ENCODE data around the gene MTHFSD. TPM values are rescaled to one million over a fixed set of nuclear protein-coding genes. Genes with fewer than 3 reads are reported as not detected.

MTHFSD gene
- polyA plus RNA-seq, 1 donor from 2014 or later = 25.0 TPM

GRCh38 chr16:86492267-86492960 lies 62.6 kb downstream of the MTHFSD start:
- Histone ChIP-seq H3K27me3 (ENCODE audit: insufficient read depth, low read depth, low read length) (peaks cover 83% of the 10 kb centered on the region), H4K20me1 (ENCODE audit: insufficient read depth) (no peaks in the 10 kb centered on the region), H3K79me2 (replicated peaks; ENCODE audit: insufficient read depth, low read length) (no peaks in the 10 kb centered on the region), H3K4me3 (ENCODE audit: low read length) (no peak overlapping the region), H3K4me2 (ENCODE audit: low read length) (no peak overlapping the region), H3K9ac (ENCODE audit: low read length) (no peak overlapping the region), H3K36me3 (ENCODE audit: insufficient read depth, low read length) (no peaks in the 10 kb centered on the region), H3K27ac (ENCODE audit: low read length) (no peak overlapping the region), H3K9me2 (ENCODE audit: insufficient read depth, low read length) (no peaks in the 10 kb centered on the region), H2AFZ (ENCODE audit: low read depth, low read length) (no peak overlapping the region), H3F3A (ENCODE audit: insufficient read depth, low read length, poor library complexity, severe bottlenecking) (no peaks in the 10 kb centered on the region), H3K9me3 (ENCODE audit: low read length) (no peaks in the 10 kb centered on the region)
- TF ChIP-seq POLR2AphosphoS5 (IDR thresholded peaks at IDR 0.05) = no peak
- TF ChIP-seq SMC3 (conservative IDR thresholded peaks at IDR 0.05; ENCODE audit: poor library complexity) = no peak
- TF ChIP-seq, protein P1, sequence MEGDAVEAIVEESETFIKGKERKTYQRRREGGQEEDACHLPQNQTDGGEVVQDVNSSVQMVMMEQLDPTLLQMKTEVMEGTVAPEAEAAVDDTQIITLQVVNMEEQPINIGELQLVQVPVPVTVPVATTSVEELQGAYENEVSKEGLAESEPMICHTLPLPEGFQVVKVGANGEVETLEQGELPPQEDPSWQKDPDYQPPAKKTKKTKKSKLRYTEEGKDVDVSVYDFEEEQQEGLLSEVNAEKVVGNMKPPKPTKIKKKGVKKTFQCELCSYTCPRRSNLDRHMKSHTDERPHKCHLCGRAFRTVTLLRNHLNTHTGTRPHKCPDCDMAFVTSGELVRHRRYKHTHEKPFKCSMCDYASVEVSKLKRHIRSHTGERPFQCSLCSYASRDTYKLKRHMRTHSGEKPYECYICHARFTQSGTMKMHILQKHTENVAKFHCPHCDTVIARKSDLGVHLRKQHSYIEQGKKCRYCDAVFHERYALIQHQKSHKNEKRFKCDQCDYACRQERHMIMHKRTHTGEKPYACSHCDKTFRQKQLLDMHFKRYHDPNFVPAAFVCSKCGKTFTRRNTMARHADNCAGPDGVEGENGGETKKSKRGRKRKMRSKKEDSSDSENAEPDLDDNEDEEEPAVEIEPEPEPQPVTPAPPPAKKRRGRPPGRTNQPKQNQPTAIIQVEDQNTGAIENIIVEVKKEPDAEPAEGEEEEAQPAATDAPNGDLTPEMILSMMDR (IDR thresholded peaks at IDR 0.05; ENCODE audit: poor library complexity, severe bottlenecking) = no peak

DNA sequence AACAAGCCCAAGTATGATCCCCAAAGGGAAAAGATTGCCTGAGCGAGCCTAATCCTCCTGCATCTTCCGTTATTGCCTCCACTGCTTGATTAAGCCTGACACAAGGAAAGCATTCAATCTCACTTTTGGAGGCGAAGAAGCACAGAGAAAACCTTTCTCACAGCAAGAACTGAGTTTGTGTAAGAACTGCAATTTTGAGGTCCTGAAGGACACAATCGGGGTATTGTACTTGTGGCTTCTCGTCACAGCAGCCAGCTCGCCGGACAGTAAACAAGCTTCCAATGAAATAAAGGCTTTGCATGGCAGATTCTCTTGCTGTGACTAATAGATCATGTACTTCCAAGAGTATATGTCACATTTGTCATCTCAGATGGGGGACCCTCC lies 63.4 kb downstream of the MTHFSD start:
- Histone ChIP-seq H4K20me1 (ENCODE audit: insufficient read depth) (no peaks in the 10 kb centered on the region), H3K36me3 (ENCODE audit: insufficient read depth, low read length) (no peaks in the 10 kb centered on the region), H3K4me2 (ENCODE audit: low read length) (no peak overlapping the region), H3K9me3 (ENCODE audit: low read length) (no peaks in the 10 kb centered on the region), H3K79me2 (replicated peaks; ENCODE audit: insufficient read depth, low read length) (no peaks in the 10 kb centered on the region), H3F3A (ENCODE audit: insufficient read depth, low read length, poor library complexity, severe bottlenecking) (no peaks in the 10 kb centered on the region), H3K4me3 (ENCODE audit: low read length) (no peak overlapping the region), H3K27me3 (ENCODE audit: insufficient read depth, low read depth, low read length) (peaks cover 75% of the 10 kb centered on the region), H3K27ac (ENCODE audit: low read length) (no peak overlapping the region), H3K9me2 (ENCODE audit: insufficient read depth, low read length) (no peaks in the 10 kb centered on the region), H3K9ac (ENCODE audit: low read length) (no peak overlapping the region), H2AFZ (ENCODE audit: low read depth, low read length) (no peak overlapping the region)
- TF ChIP-seq TAF1 (IDR thresholded peaks at IDR 0.05; ENCODE audit: low read depth) (no peak), SMC3 (conservative IDR thresholded peaks at IDR 0.05; ENCODE audit: poor library complexity) (no peak), RAD21 (conservative IDR thresholded peaks at IDR 0.05) (no peak), POLR2AphosphoS5 (IDR thresholded peaks at IDR 0.05) (no peak), MXI1 (conservative IDR thresholded peaks at IDR 0.05; ENCODE audit: poor library complexity, severe bottlenecking) (no peak), REST (IDR thresholded peaks at IDR 0.05; ENCODE audit: borderline replicate concordance) (no peak), EP300 (conservative IDR thresholded peaks at IDR 0.05; ENCODE audit: poor library complexity, severe bottlenecking) (no peak), EZH2 (IDR thresholded peaks at IDR 0.05; ENCODE audit: borderline replicate concordance, insufficient read depth, low read length, poor library complexity, severe bottlenecking) (no peak)
- TF ChIP-seq, protein P1 (IDR thresholded peaks at IDR 0.05; ENCODE audit: poor library complexity, severe bottlenecking) = no peak
